K562 (cell line): ENCODE data around the gene TENT5A. TPM values are rescaled to one million over a fixed set of nuclear protein-coding genes. Genes with fewer than 3 reads are reported as not detected.
A peak's percentile ranks its signal among the peaks of the same experiment; 100 is the strongest.

Experiments
- ATAC-seq: fragments of 200-7000 bp; cut with Tn5 transposase; 3 replicates; pipeline ENCODE4 v1.9.1; 2020; ENCODE audit warnings: moderate library complexity
- BruUV-seq: library from RNA; stranded (reverse); fragments of 400-500 nt; replicated peaks from 2 replicates; lab custom pipeline; 2021; lab: Mats Ljungman, UMichigan
- CTCF ChIA-PET: fragments of 300-600 bp; formaldehyde crosslinking; extraction: SDS; loops from one replicate; lab custom pipeline; 2021; ENCODE audit warnings: low intra/inter-chr PET ratio; lab: Yijun Ruan, JAX
- POLR2A ChIA-PET: fragments of 300-600, 350-650 bp; sonication (Branson Sonifier 250); formaldehyde crosslinking; extraction: SDS; loops from one replicate; lab custom pipeline; 2021; ENCODE audit warnings: antibody characterized with exemption, inconsistent platforms; lab: Yijun Ruan, JAX
- DNase-seq, 4 experiments: peaks; one replicate each; pipeline versions ENCODE4 v3.0.0 to v3.0.0-alpha.2; 2011 to 2018; ENCODE audit warnings: low spot score in 3 of 4, mixed read lengths in 3 of 4; ENCODE audit errors: extremely low read depth in 1 of 4
- FAIRE-seq: peaks from 2 replicates; lab custom pipeline; 2011; peaks lifted over from hg19 to GRCh38; lab: Jason Lieb, UNC
- H2AFZ ChIP-seq: 2 replicates; pipeline ENCODE4 v1.6.0; 2011; ENCODE audit warnings: low read depth, low read length, control low read depth, inconsistent platforms
- H3K27ac ChIP-seq: fragments of 200-600 bp; 3 replicates; pipeline ENCODE4 v1.8.0; 2011; ENCODE audit warnings: low read depth, mild to moderate bottlenecking, control low read depth, inconsistent platforms, low read length, moderate library complexity, mixed read lengths; ENCODE audit errors: extremely low read depth
- H3K27me3 ChIP-seq, 2 experiments: fragments of 300-600 bp in 1 of 2; 2 replicates in 1 of 2; 3 replicates in 1 of 2; pipeline versions ENCODE4 v1.6.0 to v1.8.0; 2011; ENCODE audit warnings: inconsistent platforms in 2 of 2, low read length in 2 of 2, mild to moderate bottlenecking in 1 of 2, mixed read lengths in 1 of 2, moderate library complexity in 1 of 2; ENCODE audit not compliant: control insufficient read depth in 2 of 2, insufficient read depth in 2 of 2
- H3K36me3 ChIP-seq: fragments of 300-600 bp; 3 replicates; pipeline ENCODE4 v1.8.0; 2011; ENCODE audit warnings: mild to moderate bottlenecking, low read length, inconsistent platforms; ENCODE audit not compliant: control insufficient read depth, insufficient read depth
- H3K4me1 ChIP-seq, 2 experiments: fragments of 200-600 bp in 1 of 2; replicated peaks in 1 of 2; 2 replicates in 1 of 2; 3 replicates in 1 of 2; pipeline versions ENCODE4 v1.5.1 to v1.8.0; 2011; ENCODE audit warnings: inconsistent platforms in 2 of 2, low read length in 2 of 2, mild to moderate bottlenecking in 1 of 2, mixed read lengths in 1 of 2, moderate library complexity in 1 of 2; ENCODE audit not compliant: control insufficient read depth in 2 of 2, insufficient read depth in 2 of 2
- H3K4me2 ChIP-seq: 2 replicates; pipeline ENCODE4 v1.6.1; 2011; ENCODE audit warnings: low read length, control low read depth, inconsistent platforms, mixed read lengths; ENCODE audit not compliant: insufficient read depth
- H3K4me3 ChIP-seq: fragments of 200-600 bp; sonication (generic), shearing (Covaris generic); 2 replicates; pipeline ENCODE4 v1.5.1; 2016; ENCODE audit warnings: control low read depth, inconsistent platforms
- H3K79me2 ChIP-seq: fragments of 200-600 bp; 3 replicates; pipeline ENCODE4 v1.8.0; 2011; ENCODE audit warnings: low read length, inconsistent platforms; ENCODE audit not compliant: control insufficient read depth, insufficient read depth
- H3K9ac ChIP-seq, 2 experiments: 2 replicates each; pipeline versions ENCODE4 v1.6.0 to v1.6.1; 2011; ENCODE audit warnings: low read depth in 2 of 2, low read length in 2 of 2, control low read depth in 1 of 2, inconsistent platforms in 1 of 2, mild to moderate bottlenecking in 1 of 2, mixed read lengths in 1 of 2; ENCODE audit not compliant: insufficient read depth in 1 of 2
- H3K9me1 ChIP-seq: one replicate; pipeline ENCODE4 v1.6.0; 2011; ENCODE audit warnings: inconsistent platforms, mild to moderate bottlenecking, low read length, moderate library complexity; ENCODE audit not compliant: control insufficient read depth, insufficient read depth
- H3K9me3 ChIP-seq: replicated peaks from 2 replicates; pipeline ENCODE4 v1.5.1; 2011; ENCODE audit warnings: low read depth, low read length, inconsistent platforms; ENCODE audit not compliant: control insufficient read depth, insufficient read depth
- H4K20me1 ChIP-seq: replicated peaks from 2 replicates; pipeline ENCODE4 v1.6.1; 2011; ENCODE audit warnings: low read length, inconsistent platforms, mixed read lengths; ENCODE audit not compliant: control insufficient read depth, insufficient read depth
- WGBS: fragments of 100-300 bp; shearing (Covaris generic); methylation state at CpG from one replicate; pipeline ENCODE4 v1.1.6; 2016; ENCODE audit warnings: low coverage, mixed read lengths; ENCODE audit not compliant: insufficient coverage; ENCODE audit errors: missing lambda C conversion rate; 5-methylcytosine and 5-hydroxymethylcytosine counted together
- in situ Hi-C: fragments of 300-500 bp; cut with MboI; formaldehyde crosslinking; loops from 4 replicates; pipeline ENCODE4 v1.15.0; 2018; ENCODE audit warnings: inconsistent platforms, mixed read lengths
- intact Hi-C: fragments of 100-400 bp; cut with micrococcal nuclease; formaldehyde crosslinking; loops from 2 replicates; pipeline ENCODE4 v1.14.2; 2022
- polyA plus RNA-seq, 8 experiments: library from polyadenylated mRNA; depleted of rRNA in 4 of 8; stranded (reverse) in 5 of 8; unstranded in 3 of 8; fragments of >200 nt; fragmentation: Nextera tagmentation in 2 of 8; fragmentation: Illumina TruSeq in 1 of 8; extraction: Ambion mirVana in 2 of 8; extraction: Trizol in 1 of 8; gene quantifications; 2 replicates each; pipeline versions ENCODE4 v1.2.1 to v1.2.3, GENCODE V29; 2011 to 2014; ENCODE audit warnings: inconsistent platforms in 1 of 8, missing spikeins in 1 of 8
- total RNA-seq, 7 experiments: library from RNA; depleted of rRNA in 6 of 7; stranded (reverse); fragments of >200 nt in 6 of 7; fragmentation: Illumina TruSeq in 2 of 7; extraction: Trizol in 2 of 7; gene quantifications; 2 replicates each; pipeline versions ENCODE4 v1.2.1 to v1.2.3, GENCODE V29; 2011 to 2021; ENCODE audit warnings: low replicate concordance in 1 of 7
- TF ChIP-seq, protein P1 (sequence below): IDR thresholded peaks from 2 replicates; pipeline ENCODE4 v1.6.1; 2016; ENCODE audit warnings: missing genetic modification characterization, missing compliant biosample characterization
- TF ChIP-seq, protein P2 (sequence below): fragments of 450-650 bp; IDR thresholded peaks from 2 replicates; pipeline ENCODE4 v1.6.1; 2016; ENCODE audit warnings: mild to moderate bottlenecking

The TENT5A gene
- total and polyA plus RNA-seq, 9 of the 15 experiments (the other 6 are each of a cell fraction or from before 2014, with no cell fraction given): 0.77 to 2.3 (median 1.3) TPM

DNA sequence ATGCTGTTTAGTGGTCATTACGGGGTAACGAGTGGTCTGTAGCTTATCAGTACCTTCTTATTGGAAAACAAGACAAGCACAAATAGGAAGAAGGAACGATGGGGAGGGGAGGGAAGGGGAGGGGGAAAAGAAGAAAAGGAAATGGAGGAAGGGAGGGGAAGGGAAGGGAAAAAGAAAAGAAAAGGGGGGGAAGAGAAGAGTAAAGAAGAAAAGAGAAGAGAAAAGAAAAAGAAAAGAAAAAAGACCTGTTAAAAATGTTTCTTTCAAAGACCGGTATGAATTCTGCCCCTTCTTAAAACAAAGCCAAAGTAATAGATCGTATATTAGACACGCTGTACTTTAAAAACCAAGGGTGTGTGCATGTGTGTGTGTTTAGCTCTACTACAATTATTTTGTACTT lies 2.4 kb upstream of the TENT5A start:
- Histone ChIP-seq H3K27me3 (peaks cover 0 to 4% of the 10 kb centered on the region in 2 experiments; a peak in 1 of 5 replicates), H3K36me3 (no peaks in the 10 kb centered on the region), H3K9me3 (no peaks in the 10 kb centered on the region), H4K20me1 (no peaks in the 10 kb centered on the region), H3K79me2 (peaks cover 7% of the 10 kb centered on the region; the same call in 2 of the 3 replicates), H3K4me1 (peaks cover 3 to 27% of the 10 kb centered on the region in 2 experiments; a peak in 3 of 5 replicates), H3K4me2 (no peak overlapping the region), H3K9ac (no peak overlapping the region), H3K9me1 (no peaks in the 10 kb centered on the region), H3K27ac (no peak overlapping the region), H2AFZ (no peak overlapping the region), H3K4me3 (no peak overlapping the region)
- ATAC-seq: no peak
- FAIRE-seq: no peak
- DNase-seq: no peak
- in situ Hi-C loops: loop anchor here (10.0 kb wide), 1 partner anchor 1420 kb away; no protein-coding TSS in a partner anchor
- CTCF ChIA-PET: no interaction called here
- POLR2A ChIA-PET: no interaction called here
- 9% methylated on average over 6 of the region's 6 CpGs for WGBS
- TF ChIP-seq, protein P1, sequence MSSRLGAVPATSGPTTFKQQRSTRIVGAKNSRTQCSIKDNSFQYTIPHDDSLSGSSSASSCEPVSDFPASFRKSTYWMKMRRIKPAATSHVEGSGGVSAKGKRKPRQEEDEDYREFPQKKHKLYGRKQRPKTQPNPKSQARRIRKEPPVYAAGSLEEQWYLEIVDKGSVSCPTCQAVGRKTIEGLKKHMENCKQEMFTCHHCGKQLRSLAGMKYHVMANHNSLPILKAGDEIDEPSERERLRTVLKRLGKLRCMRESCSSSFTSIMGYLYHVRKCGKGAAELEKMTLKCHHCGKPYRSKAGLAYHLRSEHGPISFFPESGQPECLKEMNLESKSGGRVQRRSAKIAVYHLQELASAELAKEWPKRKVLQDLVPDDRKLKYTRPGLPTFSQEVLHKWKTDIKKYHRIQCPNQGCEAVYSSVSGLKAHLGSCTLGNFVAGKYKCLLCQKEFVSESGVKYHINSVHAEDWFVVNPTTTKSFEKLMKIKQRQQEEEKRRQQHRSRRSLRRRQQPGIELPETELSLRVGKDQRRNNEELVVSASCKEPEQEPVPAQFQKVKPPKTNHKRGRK (tag): peak; percentile 60; the same call in 1 of the 2 replicates
- TF ChIP-seq, protein P2, sequence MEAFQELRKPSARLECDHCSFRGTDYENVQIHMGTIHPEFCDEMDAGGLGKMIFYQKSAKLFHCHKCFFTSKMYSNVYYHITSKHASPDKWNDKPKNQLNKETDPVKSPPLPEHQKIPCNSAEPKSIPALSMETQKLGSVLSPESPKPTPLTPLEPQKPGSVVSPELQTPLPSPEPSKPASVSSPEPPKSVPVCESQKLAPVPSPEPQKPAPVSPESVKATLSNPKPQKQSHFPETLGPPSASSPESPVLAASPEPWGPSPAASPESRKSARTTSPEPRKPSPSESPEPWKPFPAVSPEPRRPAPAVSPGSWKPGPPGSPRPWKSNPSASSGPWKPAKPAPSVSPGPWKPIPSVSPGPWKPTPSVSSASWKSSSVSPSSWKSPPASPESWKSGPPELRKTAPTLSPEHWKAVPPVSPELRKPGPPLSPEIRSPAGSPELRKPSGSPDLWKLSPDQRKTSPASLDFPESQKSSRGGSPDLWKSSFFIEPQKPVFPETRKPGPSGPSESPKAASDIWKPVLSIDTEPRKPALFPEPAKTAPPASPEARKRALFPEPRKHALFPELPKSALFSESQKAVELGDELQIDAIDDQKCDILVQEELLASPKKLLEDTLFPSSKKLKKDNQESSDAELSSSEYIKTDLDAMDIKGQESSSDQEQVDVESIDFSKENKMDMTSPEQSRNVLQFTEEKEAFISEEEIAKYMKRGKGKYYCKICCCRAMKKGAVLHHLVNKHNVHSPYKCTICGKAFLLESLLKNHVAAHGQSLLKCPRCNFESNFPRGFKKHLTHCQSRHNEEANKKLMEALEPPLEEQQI: no peak
- intact Hi-C loops: loop anchor here (5.0 to 10.0 kb wide), 3 partner anchors 252 to 1543 kb away; no protein-coding TSS in a partner anchor
- BruUV-seq: no TSS peak
